H9 (cell line): ENCODE data around the gene NSMF. TPM values are rescaled to one million over a fixed set of nuclear protein-coding genes. Genes with fewer than 3 reads are reported as not detected.

Source experiments
- DNase-seq: peaks from one replicate; pipeline ENCODE4 v3.0.0-alpha.2; 2017
- H2AFZ ChIP-seq: one replicate; pipeline ENCODE4 v1.6.1; 2013; ENCODE audit warnings: mild to moderate bottlenecking, low read length, control low read depth, moderate library complexity
- H2AK5ac ChIP-seq: 2 replicates; pipeline ENCODE4 v1.6.1; 2013; ENCODE audit warnings: low read length, control low read depth, mixed read lengths; ENCODE audit not compliant: insufficient read length
- H2BK120ac ChIP-seq: one replicate; pipeline ENCODE4 v1.6.1; 2013; ENCODE audit warnings: low read depth, mild to moderate bottlenecking, low read length, control low read depth, inconsistent platforms; ENCODE audit not compliant: poor library complexity, severe bottlenecking
- H2BK12ac ChIP-seq: 2 replicates; pipeline ENCODE4 v1.6.1; 2013; ENCODE audit warnings: low read length, control low read depth, mixed read lengths, low read depth; ENCODE audit not compliant: insufficient read length
- H2BK15ac ChIP-seq: 2 replicates; pipeline ENCODE4 v1.6.1; 2013; ENCODE audit warnings: low read depth, low read length, control low read depth
- H2BK20ac ChIP-seq: one replicate; pipeline ENCODE4 v1.6.1; 2013; ENCODE audit warnings: low read depth, mild to moderate bottlenecking, low read length, control low read depth, inconsistent platforms; ENCODE audit not compliant: poor library complexity, severe bottlenecking
- H2BK5ac ChIP-seq: 2 replicates; pipeline ENCODE4 v1.6.1; 2013; ENCODE audit warnings: low read length, control low read depth, mixed read lengths; ENCODE audit not compliant: insufficient read length
- H3K14ac ChIP-seq: 2 replicates; pipeline ENCODE4 v1.6.1; 2013; ENCODE audit warnings: low read length, control low read depth; ENCODE audit not compliant: insufficient read depth
- H3K18ac ChIP-seq: 2 replicates; pipeline ENCODE4 v1.6.1; 2013; ENCODE audit warnings: low read depth, mild to moderate bottlenecking, mixed read lengths, low read length, control low read depth; ENCODE audit not compliant: insufficient read length
- H3K23ac ChIP-seq: 2 replicates; pipeline ENCODE4 v1.6.1; 2013; ENCODE audit warnings: low read length, control low read depth, mixed read lengths, low read depth; ENCODE audit not compliant: insufficient read length
- H3K23me2 ChIP-seq: 2 replicates; pipeline ENCODE4 v1.6.1; 2013; ENCODE audit warnings: low read depth, mild to moderate bottlenecking, mixed read lengths, low read length, control low read depth; ENCODE audit not compliant: insufficient read length, poor library complexity, severe bottlenecking
- H3K27ac ChIP-seq: 2 replicates; pipeline ENCODE4 v1.5.1; 2013; ENCODE audit warnings: low read length, control low read depth, mixed read lengths, low read depth; ENCODE audit not compliant: insufficient read length
- H3K27me3 ChIP-seq: 2 replicates; pipeline ENCODE4 v1.6.1; 2013; ENCODE audit warnings: low read length, control low read depth, inconsistent platforms; ENCODE audit not compliant: insufficient read depth
- H3K4ac ChIP-seq: 2 replicates; pipeline ENCODE4 v1.6.1; 2013; ENCODE audit warnings: low read depth, mild to moderate bottlenecking, control low read depth, inconsistent platforms, low read length, moderate library complexity
- H3K4me1 ChIP-seq: 2 replicates; pipeline ENCODE4 v1.6.1; 2013; ENCODE audit warnings: low read length, control low read depth, inconsistent platforms; ENCODE audit not compliant: insufficient read depth
- H3K4me2 ChIP-seq: 2 replicates; pipeline ENCODE4 v1.6.1; 2013; ENCODE audit warnings: low read length, control low read depth, mixed read lengths; ENCODE audit not compliant: insufficient read length, insufficient read depth
- H3K56ac ChIP-seq: 2 replicates; pipeline ENCODE4 v1.6.1; 2013; ENCODE audit warnings: low read depth, mild to moderate bottlenecking, mixed read lengths, low read length, control low read depth; ENCODE audit not compliant: insufficient read length
- H3K79me1 ChIP-seq: 2 replicates; pipeline ENCODE4 v1.6.1; 2013; ENCODE audit warnings: low read depth, mild to moderate bottlenecking, moderate library complexity, low read length, control low read depth, inconsistent platforms; ENCODE audit not compliant: insufficient read depth, poor library complexity, severe bottlenecking
- H3K79me2 ChIP-seq: 2 replicates; pipeline ENCODE4 v1.6.1; 2013; ENCODE audit warnings: low read length, control low read depth, inconsistent platforms; ENCODE audit not compliant: insufficient read depth
- H3K9ac ChIP-seq: 2 replicates; pipeline ENCODE4 v1.6.1; 2013; ENCODE audit warnings: low read length, control low read depth, mixed read lengths; ENCODE audit not compliant: insufficient read length; ENCODE audit errors: extremely low read depth
- H3K9me3 ChIP-seq: one replicate; pipeline ENCODE4 v1.6.1; 2013; ENCODE audit warnings: low read depth, low read length, inconsistent platforms; ENCODE audit not compliant: control insufficient read depth
- H3T11ph ChIP-seq: one replicate; pipeline ENCODE4 v1.6.1; 2013; ENCODE audit warnings: mild to moderate bottlenecking, low read length, control low read depth, inconsistent platforms
- H4K20me1 ChIP-seq: one replicate; pipeline ENCODE4 v1.6.1; 2013; ENCODE audit not compliant: control insufficient read depth, insufficient read length, insufficient read depth
- H4K5ac ChIP-seq: 2 replicates; pipeline ENCODE4 v1.6.1; 2013; ENCODE audit warnings: low read depth, mild to moderate bottlenecking, mixed read lengths, low read length, control low read depth; ENCODE audit not compliant: insufficient read length
- H4K8ac ChIP-seq: replicated peaks from 2 replicates; pipeline ENCODE4 v1.6.1; 2013; ENCODE audit warnings: low read length, control low read depth, mixed read lengths, low read depth; ENCODE audit not compliant: insufficient read length
- H4K91ac ChIP-seq: 2 replicates; pipeline ENCODE4 v1.6.1; 2013; ENCODE audit warnings: low read depth, mild to moderate bottlenecking, moderate library complexity, mixed read lengths, low read length, control low read depth; ENCODE audit not compliant: insufficient read length
- H3K27ac Mint-ChIP-seq, 3 experiments: 2 replicates in 2 of 3; 3 replicates in 1 of 3; pipeline ENCODE4 v1.8.0; 2020 to 2021; ENCODE audit warnings: mixed read lengths in 3 of 3, mild to moderate bottlenecking in 1 of 3, moderate library complexity in 1 of 3
- H3K27me3 Mint-ChIP-seq: 2 replicates; pipeline ENCODE4 v1.8.0; 2021; ENCODE audit warnings: low read depth, mild to moderate bottlenecking, moderate library complexity, mixed read lengths
- H3K36me3 Mint-ChIP-seq, 3 experiments: 2 replicates in 2 of 3; 3 replicates in 1 of 3; pipeline ENCODE4 v1.8.0; 2020 to 2021; ENCODE audit warnings: low read depth in 3 of 3, mixed read lengths in 3 of 3; ENCODE audit not compliant: insufficient read depth in 1 of 3
- H3K4me1 Mint-ChIP-seq, 2 experiments: 2 replicates each; pipeline ENCODE4 v1.8.0; 2020; ENCODE audit warnings: mixed read lengths in 2 of 2
- H3K4me3 Mint-ChIP-seq, 2 experiments: 2 replicates in 1 of 2; 3 replicates in 1 of 2; pipeline ENCODE4 v1.8.0; 2020 to 2021; ENCODE audit warnings: mild to moderate bottlenecking in 2 of 2, mixed read lengths in 2 of 2, moderate library complexity in 1 of 2
- H3K9me3 Mint-ChIP-seq, 2 experiments: 2 replicates in 1 of 2; 3 replicates in 1 of 2; pipeline ENCODE4 v1.8.0; 2020; ENCODE audit warnings: mild to moderate bottlenecking in 2 of 2, mixed read lengths in 2 of 2, moderate library complexity in 1 of 2
- CTCF ChIP-seq: fragments of 200-600 bp; sonication (generic); conservative IDR thresholded peaks from 3 replicates; pipeline ENCODE4 v1.8.0; 2021; ENCODE audit warnings: antibody characterized with exemption, mild to moderate bottlenecking
- WGBS: extraction: QIAGEN DNeasy Blood & Tissue Kit; methylation state at CpG from one replicate; pipeline ENCODE4 v1.1.7; 2013; ENCODE audit warnings: missing lambda C conversion rate, low lambda C conversion rate, mixed read lengths; ENCODE audit not compliant: insufficient read length; ENCODE audit errors: extremely low coverage; 5-methylcytosine and 5-hydroxymethylcytosine counted together
- total RNA-seq: library from RNA; stranded (reverse); gene quantifications from 2 replicates; pipeline ENCODE4 v1.2.1, GENCODE V29; 2021

NSMF gene
- total RNA-seq, 1 experiment from 2014 or later = 46.3 TPM

DNA sequence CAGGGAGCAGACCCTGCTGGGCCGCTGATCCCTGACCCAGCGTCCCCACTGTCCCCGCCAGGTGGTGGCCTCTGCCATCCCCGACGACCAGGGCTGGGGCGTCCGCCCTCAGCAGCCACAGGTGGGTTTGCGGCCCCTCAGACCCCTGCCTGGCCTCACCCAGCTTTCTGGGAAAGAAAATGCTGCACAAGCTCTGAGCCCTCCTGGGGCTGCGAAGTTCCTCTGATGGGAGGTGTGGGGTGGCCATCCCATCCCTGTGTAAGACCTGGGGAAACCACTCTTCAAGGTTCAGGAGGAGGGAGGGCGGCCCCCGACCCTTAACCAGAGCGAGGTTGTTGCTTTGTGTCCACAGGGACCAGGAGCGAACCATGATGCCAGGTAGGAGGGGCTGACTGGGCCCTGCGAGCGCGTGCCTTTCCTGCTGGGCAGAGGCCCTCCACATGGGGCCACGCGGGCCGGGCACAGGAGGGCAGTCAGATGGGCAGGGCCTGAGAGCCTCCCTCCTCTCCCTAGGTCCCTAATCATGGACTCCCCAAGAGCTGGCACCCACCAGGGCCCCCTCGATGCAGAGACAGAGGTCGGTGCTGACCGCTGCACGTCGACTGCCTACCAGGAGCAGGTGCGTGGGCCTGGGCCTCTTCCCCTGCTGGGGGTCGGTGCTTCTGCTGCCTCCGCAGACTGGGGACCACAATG lies 28.3 kb downstream of the NSMF start:
- Histone ChIP-seq H3K27ac (no peak overlapping the region), H3K14ac (no peak overlapping the region), H3K18ac (no peak overlapping the region), H3K27me3 (no peaks in the 10 kb centered on the region), H3K9me3 (no peaks in the 10 kb centered on the region), H3K79me2 (no peaks in the 10 kb centered on the region), H2BK120ac (no peak overlapping the region), H2AK5ac (no peak overlapping the region), H2BK5ac (no peak overlapping the region), H3K4ac (no peak overlapping the region), H2AFZ (no peak overlapping the region), H4K8ac (no peak overlapping the region), H2BK12ac (no peak overlapping the region), H3K4me1 (no peaks in the 10 kb centered on the region), H3K23me2 (no peaks in the 10 kb centered on the region), H3K79me1 (no peaks in the 10 kb centered on the region), H3K56ac (no peak overlapping the region), H4K5ac (no peak overlapping the region), H3K4me2 (no peak overlapping the region), H2BK20ac (no peak overlapping the region), H4K20me1 (no peaks in the 10 kb centered on the region), H2BK15ac (no peak overlapping the region), H3K23ac (no peak overlapping the region), H3T11ph (no peak overlapping the region), H4K91ac (no peak overlapping the region), H3K9ac (no peak overlapping the region)
- no peak for TF ChIP-seq CTCF
- no peak overlapping the region for H3K27ac Mint-ChIP-seq
- no peaks in the 10 kb centered on the region for H3K9me3 Mint-ChIP-seq
- H3K36me3 Mint-ChIP-seq = no peaks in the 10 kb centered on the region
- H3K27me3 Mint-ChIP-seq = no peaks in the 10 kb centered on the region; the same call in 1 of the 2 replicates
- H3K4me3 Mint-ChIP-seq = no peak overlapping the region
- H3K4me1 Mint-ChIP-seq = no peaks in the 10 kb centered on the region; a peak in 1 of 4 replicates
- no peak for DNase-seq
- no CpG with 5 or more reads among the region's 27 CpGs for WGBS
